ENCODE data around the gene NFKBIE.

Gene NFKBIE

GRCh38 chr6:44258325-44258863, 7.0 kb downstream of the NFKBIE start:
- Mint-ChIP-seq H3K27me3 (no peaks in the 10 kb centered on the region), H3K9me3 (no peaks in the 10 kb centered on the region), H3K4me1 (peaks cover 89% of the 10 kb centered on the region), H3K27ac (peak overlapping the region; percentile 98), H3K36me3 (peaks cover 89% of the 10 kb centered on the region), H3K4me3 (peak overlapping the region; percentile 82)
- ATAC-seq: peak; percentile 9

GRCh38 chr6:44257753-44258324, 7.5 kb downstream of the NFKBIE start:
- peak overlapping the region; percentile 98 for H3K27ac Mint-ChIP-seq
- peaks cover 91% of the 10 kb centered on the region for H3K4me1 Mint-ChIP-seq
- no peaks in the 10 kb centered on the region for H3K27me3 Mint-ChIP-seq
- no peaks in the 10 kb centered on the region for H3K9me3 Mint-ChIP-seq
- peak overlapping the region; percentile 82 for H3K4me3 Mint-ChIP-seq
- peak; percentile 47 for ATAC-seq
- peaks cover 89% of the 10 kb centered on the region for H3K36me3 Mint-ChIP-seq

- peak; percentile 75 for ATAC-seq
- H3K36me3 Mint-ChIP-seq: peaks cover 89% of the 10 kb centered on the region
- no peaks in the 10 kb centered on the region for H3K27me3 Mint-ChIP-seq
- peak within 1 kb of the TSS; percentile 98 for H3K27ac Mint-ChIP-seq
- peak within 1 kb of the TSS; percentile 87 for H3K4me3 Mint-ChIP-seq
- H3K4me1 Mint-ChIP-seq: peaks cover 89% of the 10 kb centered on the region
- no peaks in the 10 kb centered on the region for H3K9me3 Mint-ChIP-seq
Measured at GRCh38 chr6:44257025-44257752, 8.2 kb downstream of the NFKBIE start, which contains the start of gene SLC35B2. Gene SLC35B2, minus strand, starts transcription at chr6:44257528. Its CDS starts 118 bp downstream, at chr6:44257410.

GRCh38 chr6:44256775-44257024, 8.7 kb downstream of the NFKBIE start:
- H3K9me3 Mint-ChIP-seq: no peaks in the 10 kb centered on the region
- H3K4me3 Mint-ChIP-seq: peak overlapping the region; percentile 87
- peak overlapping the region; percentile 98 for H3K27ac Mint-ChIP-seq
- peaks cover 89% of the 10 kb centered on the region for H3K36me3 Mint-ChIP-seq
- H3K4me1 Mint-ChIP-seq: peaks cover 89% of the 10 kb centered on the region
- no peak for ATAC-seq
- H3K27me3 Mint-ChIP-seq: no peaks in the 10 kb centered on the region

- H3K36me3 Mint-ChIP-seq: peaks cover 87% of the 10 kb centered on the region
- peak; percentile 0 for ATAC-seq
- H3K4me3 Mint-ChIP-seq: peak overlapping the region; percentile 87
- peaks cover 87% of the 10 kb centered on the region for H3K4me1 Mint-ChIP-seq
- no peaks in the 10 kb centered on the region for H3K9me3 Mint-ChIP-seq
- H3K27ac Mint-ChIP-seq: peak overlapping the region; percentile 98
- no peaks in the 10 kb centered on the region for H3K27me3 Mint-ChIP-seq
Measured at GRCh38 chr6:44255871-44256774, 9.2 kb downstream of the NFKBIE start.

GRCh38 chr6:44255105-44255808, 10.1 kb downstream of the NFKBIE start:
- Mint-ChIP-seq H3K4me1 (peaks cover 83% of the 10 kb centered on the region), H3K36me3 (peaks cover 85% of the 10 kb centered on the region)

GRCh38 chr6:44254191-44255104, 10.9 kb downstream of the NFKBIE start:
- Mint-ChIP-seq H3K27me3 (no peaks in the 10 kb centered on the region), H3K4me3 (peak overlapping the region; percentile 87), H3K27ac (peak overlapping the region; percentile 98), H3K9me3 (no peaks in the 10 kb centered on the region), H3K4me1 (peaks cover 86% of the 10 kb centered on the region), H3K36me3 (peaks cover 87% of the 10 kb centered on the region)
- ATAC-seq: no peak

More at GRCh38 chr6:44255105-44255808, 10.1 kb downstream of the NFKBIE start:
- ATAC-seq: no peak
- Mint-ChIP-seq H3K27ac (peak overlapping the region; percentile 98), H3K9me3 (no peaks in the 10 kb centered on the region), H3K27me3 (no peaks in the 10 kb centered on the region), H3K4me3 (peak overlapping the region; percentile 87)

- peak overlapping the region; percentile 98 for H3K27ac Mint-ChIP-seq
- peaks cover 88% of the 10 kb centered on the region for H3K36me3 Mint-ChIP-seq
Measured at GRCh38 chr6:44253307-44254101, 11.8 kb downstream of the NFKBIE start.

GRCh38 chr6:44251576-44252524, 13.5 kb downstream of the NFKBIE start:
- Mint-ChIP-seq H3K36me3 (peaks cover 95% of the 10 kb centered on the region), H3K4me3 (peak overlapping the region; percentile 51), H3K9me3 (no peaks in the 10 kb centered on the region), H3K27me3 (no peaks in the 10 kb centered on the region), H3K4me1 (peaks cover 81% of the 10 kb centered on the region), H3K27ac (peak overlapping the region; percentile 16)
- no peak for ATAC-seq

More at GRCh38 chr6:44253307-44254101, 11.8 kb downstream of the NFKBIE start:
- Mint-ChIP-seq H3K9me3 (no peaks in the 10 kb centered on the region), H3K4me1 (peaks cover 87% of the 10 kb centered on the region), H3K27me3 (no peaks in the 10 kb centered on the region), H3K4me3 (peak overlapping the region; percentile 50)
- ATAC-seq: no peak

- Mint-ChIP-seq H3K9me3 (no peaks in the 10 kb centered on the region), H3K27me3 (no peaks in the 10 kb centered on the region), H3K27ac (peak overlapping the region; percentile 97), H3K4me3 (peak overlapping the region; percentile 96), H3K4me1 (peaks cover 72% of the 10 kb centered on the region), H3K36me3 (peaks cover 85% of the 10 kb centered on the region)
- ATAC-seq: no peak
Measured at GRCh38 chr6:44250718-44251123, 14.6 kb downstream of the NFKBIE start.

- peak overlapping the region; percentile 96 for H3K4me3 Mint-ChIP-seq
- ATAC-seq: no peak
- peaks cover 72% of the 10 kb centered on the region for H3K4me1 Mint-ChIP-seq
- peak overlapping the region; percentile 97 for H3K27ac Mint-ChIP-seq
- H3K27me3 Mint-ChIP-seq: no peaks in the 10 kb centered on the region
- peaks cover 80% of the 10 kb centered on the region for H3K36me3 Mint-ChIP-seq
- H3K9me3 Mint-ChIP-seq: no peaks in the 10 kb centered on the region
Measured at GRCh38 chr6:44250067-44250717, 15.2 kb downstream of the NFKBIE start.
